ENCODE measurements around the gene CHIC1. TPM values are rescaled to one million over a fixed set of nuclear protein-coding genes. Genes with fewer than 3 reads are reported as not detected.
"Not testable (repeated sequence)": the region's sequence is repeated elsewhere in the genome, so short reads cannot be mapped to it uniquely, and the experiment has no call there.

CHIC1 gene
- total RNA-seq, 2 experiments from 2014 or later = 3.7 to 4.7 TPM

GRCh38 chrX:73615022-73615421, 52.0 kb downstream of the CHIC1 start:
- H3K36me3 Mint-ChIP-seq (ENCODE audit: low read depth) = peaks cover 56% of the 10 kb centered on the region
- no peak for DNase-seq
- peaks cover 11% of the 10 kb centered on the region for H3K9me3 Mint-ChIP-seq (ENCODE audit: low read depth)
- intact Hi-C loops (cut with DNase I, micrococcal nuclease) = no loop called here
- H3K4me1 Mint-ChIP-seq = peaks cover 14% of the 10 kb centered on the region
- no peaks in the 10 kb centered on the region for H3K27me3 Mint-ChIP-seq
- no peak for ATAC-seq
- ChIA-PET POLR2A (no interaction called here), CTCF (no interaction called here)
- H3K4me3 Mint-ChIP-seq = no peak overlapping the region
- no peak overlapping the region for H3K27ac Mint-ChIP-seq

GRCh38 chrX:73641669-73642068, 78.7 kb downstream of the CHIC1 start:
- H3K4me3 Mint-ChIP-seq; DNase-seq; POLR2A ChIA-PET; intact Hi-C loops (cut with DNase I, micrococcal nuclease); H3K27me3 Mint-ChIP-seq; H3K4me1 Mint-ChIP-seq; ATAC-seq; H3K27ac Mint-ChIP-seq; CTCF ChIA-PET: not testable (repeated sequence)
- Mint-ChIP-seq H3K9me3 (ENCODE audit: low read depth) (peaks cover 30% of the 10 kb centered on the region), H3K36me3 (ENCODE audit: low read depth) (peaks cover 56% of the 10 kb centered on the region)

- DNase-seq = no peak
- peaks cover 24% of the 10 kb centered on the region for H3K36me3 Mint-ChIP-seq (ENCODE audit: low read depth)
- H3K4me3 Mint-ChIP-seq = no peak overlapping the region
- H3K9me3 Mint-ChIP-seq (ENCODE audit: low read depth) = peaks cover 7% of the 10 kb centered on the region
- POLR2A ChIA-PET = no interaction called here
- no peak overlapping the region for H3K27ac Mint-ChIP-seq
- no peaks in the 10 kb centered on the region for H3K4me1 Mint-ChIP-seq
- ATAC-seq = no peak
- CTCF ChIA-PET = no interaction called here
- no peaks in the 10 kb centered on the region for H3K27me3 Mint-ChIP-seq
- intact Hi-C loops (cut with DNase I, micrococcal nuclease) = no loop called here
Measured at GRCh38 chrX:73647212-73647611, 84.2 kb downstream of the CHIC1 start.

- intact Hi-C loops (cut with DNase I, micrococcal nuclease) = no loop called here
- ChIA-PET POLR2A (no interaction called here), CTCF (no interaction called here)
- DNase-seq = no peak
- Mint-ChIP-seq H3K36me3 (ENCODE audit: low read depth) (peaks cover 24% of the 10 kb centered on the region), H3K4me1 (no peaks in the 10 kb centered on the region), H3K27ac (no peak overlapping the region), H3K27me3 (no peaks in the 10 kb centered on the region), H3K4me3 (no peak overlapping the region), H3K9me3 (ENCODE audit: low read depth) (peaks cover 7% of the 10 kb centered on the region)
- no peak for ATAC-seq
Measured at GRCh38 chrX:73647632-73648322, 84.8 kb downstream of the CHIC1 start.

- DNase-seq; H3K27ac Mint-ChIP-seq; intact Hi-C loops (cut with DNase I, micrococcal nuclease); H3K4me3 Mint-ChIP-seq; H3K27me3 Mint-ChIP-seq; H3K4me1 Mint-ChIP-seq; POLR2A ChIA-PET; ATAC-seq; CTCF ChIA-PET; H3K9me3 Mint-ChIP-seq (ENCODE audit: low read depth): not testable (repeated sequence)
- H3K36me3 Mint-ChIP-seq (ENCODE audit: low read depth) = peaks cover 47% of the 10 kb centered on the region
Measured at GRCh38 chrX:73661322-73661721, 98.3 kb downstream of the CHIC1 start.

GRCh38 chrX:73668779-73669178, 105.8 kb downstream of the CHIC1 start:
- Mint-ChIP-seq H3K27ac (no peak overlapping the region), H3K4me1 (peaks cover 2% of the 10 kb centered on the region), H3K9me3 (ENCODE audit: low read depth) (peaks cover 18% of the 10 kb centered on the region), H3K27me3 (no peaks in the 10 kb centered on the region), H3K4me3 (no peak overlapping the region), H3K36me3 (ENCODE audit: low read depth) (peaks cover 47% of the 10 kb centered on the region)
- DNase-seq (no peak), ATAC-seq (no peak)
- intact Hi-C loops (cut with DNase I, micrococcal nuclease) = no loop called here
- CTCF ChIA-PET = no interaction called here
- POLR2A ChIA-PET = no interaction called here

GRCh38 chrX:73681408-73681807, 118.4 kb downstream of the CHIC1 start:
- no peak overlapping the region for H3K27ac Mint-ChIP-seq
- ATAC-seq = no peak
- no peak overlapping the region for H3K4me3 Mint-ChIP-seq
- H3K4me1 Mint-ChIP-seq = no peaks in the 10 kb centered on the region
- ChIA-PET CTCF (no interaction called here), POLR2A (no interaction called here)
- H3K27me3 Mint-ChIP-seq = no peaks in the 10 kb centered on the region
- no peak for DNase-seq
- peaks cover under 1% of the 10 kb centered on the region for H3K9me3 Mint-ChIP-seq (ENCODE audit: low read depth)
- peaks cover 19% of the 10 kb centered on the region for H3K36me3 Mint-ChIP-seq (ENCODE audit: low read depth)
- intact Hi-C loops (cut with DNase I, micrococcal nuclease) = no loop called here

- no peak for DNase-seq
- Mint-ChIP-seq H3K36me3 (ENCODE audit: low read depth) (peaks cover 32% of the 10 kb centered on the region), H3K27me3 (no peaks in the 10 kb centered on the region), H3K4me1 (no peaks in the 10 kb centered on the region), H3K9me3 (ENCODE audit: low read depth) (peaks cover 2% of the 10 kb centered on the region), H3K27ac (no peak overlapping the region), H3K4me3 (no peak overlapping the region)
- ChIA-PET POLR2A (no interaction called here), CTCF (no interaction called here)
- intact Hi-C loops (cut with DNase I, micrococcal nuclease) = no loop called here
- ATAC-seq = no peak
Measured at GRCh38 chrX:73683236-73683859, 120.4 kb downstream of the CHIC1 start.

GRCh38 chrX:73707014-73707413, 144.0 kb downstream of the CHIC1 start:
- ATAC-seq; H3K27ac Mint-ChIP-seq; H3K4me3 Mint-ChIP-seq; H3K36me3 Mint-ChIP-seq (ENCODE audit: low read depth); H3K4me1 Mint-ChIP-seq; DNase-seq; POLR2A ChIA-PET; intact Hi-C loops (cut with DNase I, micrococcal nuclease); H3K27me3 Mint-ChIP-seq; CTCF ChIA-PET: not testable (repeated sequence)
- H3K9me3 Mint-ChIP-seq (ENCODE audit: low read depth) = peaks cover 22% of the 10 kb centered on the region

- ChIA-PET CTCF (no interaction called here), POLR2A (no interaction called here)
- Mint-ChIP-seq H3K4me3 (no peak overlapping the region), H3K27me3 (no peaks in the 10 kb centered on the region), H3K36me3 (ENCODE audit: low read depth) (no peaks in the 10 kb centered on the region), H3K27ac (no peak overlapping the region), H3K9me3 (ENCODE audit: low read depth) (no peaks in the 10 kb centered on the region), H3K4me1 (no peaks in the 10 kb centered on the region)
- ATAC-seq (no peak), DNase-seq (no peak)
- intact Hi-C loops (cut with DNase I, micrococcal nuclease) = no loop called here
Measured at GRCh38 chrX:73728602-73729001, 165.6 kb downstream of the CHIC1 start.

All from activated CD4-positive, alpha-beta T cell treated with anti-CD3 and anti-CD28 coated beads for 36 hours (primary cell).